GM12878 (cell line): Measurements from ENCODE around the gene ADSS2. TPM values are rescaled to one million over a fixed set of nuclear protein-coding genes. Genes with fewer than 3 reads are reported as not detected.

Experiments
- ATAC-seq: fragments of 200-7000 bp; cut with Tn5 transposase; 3 replicates; pipeline ENCODE4 v1.9.1; 2020; ENCODE audit warnings: mild to moderate bottlenecking, moderate library complexity
- BruUV-seq: library from RNA; stranded (reverse); fragments of 400-500 nt; replicated peaks from 2 replicates; lab custom pipeline; 2021; lab: Mats Ljungman, UMichigan
- CTCF ChIA-PET: fragments of 300-600 bp; sonication (Branson Sonifier 250); formaldehyde crosslinking; extraction: SDS; loops from one replicate; lab custom pipeline; 2021; ENCODE audit warnings: inconsistent platforms; lab: Yijun Ruan, JAX
- POLR2A ChIA-PET: fragments of 350-600 bp; formaldehyde crosslinking; extraction: SDS; loops from one replicate; lab custom pipeline; 2021; ENCODE audit warnings: inconsistent platforms; lab: Charles Lee
- RAD21 ChIA-PET: fragments of 300-600 bp; sonication (Branson Sonifier 250); formaldehyde crosslinking; loops from one replicate; lab custom pipeline; 2023; ENCODE audit warnings: antibody characterized with exemption; ENCODE audit not compliant: unreplicated experiment; lab: Charles Lee
- SMC1A ChIA-PET: fragments of 300-600 bp; sonication (Branson Sonifier 250); formaldehyde crosslinking; loops from one replicate; lab custom pipeline; 2023; ENCODE audit not compliant: unreplicated experiment, uncharacterized antibody; lab: Charles Lee
- DNase-seq: peaks from one replicate; pipeline ENCODE4 v3.0.0-alpha.2; 2011; ENCODE audit warnings: low read depth, low spot score
- FAIRE-seq: peaks from 3 replicates; lab custom pipeline; 2011; peaks lifted over from hg19 to GRCh38; lab: Jason Lieb, UNC
- H2AFZ ChIP-seq: 2 replicates; pipeline ENCODE4 v1.6.0; 2011; ENCODE audit warnings: low read depth, low read length, control low read depth; ENCODE audit not compliant: control insufficient read depth
- H3K27ac ChIP-seq: 2 replicates; pipeline ENCODE4 v1.5.1; 2011; ENCODE audit warnings: control low read depth; ENCODE audit not compliant: control insufficient read depth, insufficient read depth
- H3K27me3 ChIP-seq, 2 experiments: replicated peaks in 1 of 2; 2 replicates each; pipeline versions ENCODE4 v1.6.0 to v1.6.1; 2011; ENCODE audit warnings: low read length in 1 of 2; ENCODE audit not compliant: control insufficient read depth in 2 of 2, insufficient read depth in 2 of 2
- H3K36me3 ChIP-seq, 2 experiments: 2 replicates each; pipeline ENCODE4 v1.5.1; 2011; ENCODE audit warnings: low read length in 1 of 2; ENCODE audit not compliant: control insufficient read depth in 2 of 2, insufficient read depth in 2 of 2
- H3K4me1 ChIP-seq: 2 replicates; pipeline ENCODE4 v1.6.1; 2011; ENCODE audit warnings: mild to moderate bottlenecking, low read length, moderate library complexity, mixed read lengths; ENCODE audit not compliant: control insufficient read depth, insufficient read depth
- H3K4me2 ChIP-seq: 2 replicates; pipeline ENCODE4 v1.6.0; 2011; ENCODE audit warnings: control low read depth; ENCODE audit not compliant: control insufficient read depth, insufficient read depth
- H3K4me3 ChIP-seq: fragments of 200-600 bp; sonication (generic); 2 replicates; pipeline ENCODE4 v1.5.1; 2016
- H3K79me2 ChIP-seq: 2 replicates; pipeline ENCODE4 v1.6.0; 2011; ENCODE audit warnings: low read length; ENCODE audit not compliant: control insufficient read depth, insufficient read depth
- H3K9ac ChIP-seq: 2 replicates; pipeline ENCODE4 v1.8.0; 2011; ENCODE audit warnings: low read length, control low read depth, mixed read lengths; ENCODE audit not compliant: control insufficient read depth, insufficient read depth
- H3K9me3 ChIP-seq: replicated peaks from 3 replicates; pipeline ENCODE4 v1.5.1; 2011; ENCODE audit warnings: mild to moderate bottlenecking, low read length; ENCODE audit not compliant: control insufficient read depth, insufficient read depth
- H4K20me1 ChIP-seq: 2 replicates; pipeline ENCODE4 v1.6.0; 2011; ENCODE audit not compliant: control insufficient read depth, insufficient read depth
- CREB1 ChIP-seq: IDR thresholded peaks from 2 replicates; pipeline ENCODE4 v1.6.1; 2012; ENCODE audit warnings: low read depth, mild to moderate bottlenecking, inconsistent platforms
- NFIC ChIP-seq: IDR thresholded peaks from 2 replicates; pipeline ENCODE4 v1.6.1; 2012; ENCODE audit warnings: low read depth, mild to moderate bottlenecking, inconsistent platforms, low read length, moderate library complexity
- NFYB ChIP-seq: IDR thresholded peaks from 2 replicates; pipeline ENCODE4 v1.6.1; 2011; ENCODE audit warnings: low read depth, mild to moderate bottlenecking, low read length, improper control_type of control experiment, moderate library complexity; ENCODE audit not compliant: insufficient read depth
- RELA ChIP-seq: fragments of 450-650 bp; IDR thresholded peaks from 2 replicates; pipeline ENCODE4 v1.8.0; 2014; ENCODE audit warnings: borderline replicate concordance; ENCODE audit not compliant: partially characterized antibody
- SPI1 ChIP-seq: IDR thresholded peaks from 2 replicates; pipeline ENCODE4 v1.6.1; 2011; ENCODE audit warnings: low read depth, mild to moderate bottlenecking, low read length, moderate library complexity, borderline replicate concordance; ENCODE audit not compliant: insufficient read depth
- STAT1 ChIP-seq: fragments of 450-650 bp; conservative IDR thresholded peaks from 2 replicates; pipeline ENCODE4 v1.6.1; 2014; ENCODE audit warnings: antibody characterized with exemption, mild to moderate bottlenecking
- WGBS: methylation state at CpG from one replicate; pipeline ENCODE4 v1.1.6; 2016; ENCODE audit warnings: low lambda C conversion rate; ENCODE audit not compliant: insufficient replicate concordance, insufficient coverage; ENCODE audit errors: missing lambda C conversion rate; 5-methylcytosine and 5-hydroxymethylcytosine counted together
- in situ Hi-C: fragments of 300-500 bp; cut with MboI; formaldehyde crosslinking; loops from 9 replicates; pipeline ENCODE4 v1.14.3; 2018; ENCODE audit warnings: mixed read lengths
- intact Hi-C: fragments of 100-400 bp; cut with micrococcal nuclease; formaldehyde crosslinking; loops from one replicate; pipeline ENCODE4 v1.14.2; 2022; ENCODE audit not compliant: unreplicated experiment
- polyA plus RNA-seq, 11 experiments: library from polyadenylated mRNA; depleted of rRNA in 4 of 11; unstranded in 6 of 11; stranded (reverse) in 5 of 11; fragments of >200 nt; fragmentation: Nextera tagmentation in 4 of 11; fragmentation: Illumina TruSeq in 1 of 11; extraction: Ambion mirVana in 4 of 11; extraction: Trizol in 1 of 11; gene quantifications; 1 replicate in 1 of 11; 2 replicates in 10 of 11; pipeline versions ENCODE4 v1.2.1 to v1.2.3, GENCODE V29; 2011 to 2016; ENCODE audit warnings: inconsistent platforms in 2 of 11, missing spikeins in 2 of 11, low read depth in 1 of 11
- total RNA-seq, 4 experiments: library from RNA; depleted of rRNA in 3 of 4; stranded (reverse); fragments of >200 nt in 3 of 4; fragmentation: Illumina TruSeq in 1 of 4; extraction: Trizol in 1 of 4; gene quantifications; 2 replicates each; pipeline versions ENCODE4 v1.2.1 to v1.2.3, GENCODE V29; 2013 to 2021

Gene ADSS2
- total and polyA plus RNA-seq, 10 of the 15 experiments (the other 5 are each of a cell fraction or from before 2014, with no cell fraction given): 8.1 to 49.3 (median 40.6) TPM

DNA sequence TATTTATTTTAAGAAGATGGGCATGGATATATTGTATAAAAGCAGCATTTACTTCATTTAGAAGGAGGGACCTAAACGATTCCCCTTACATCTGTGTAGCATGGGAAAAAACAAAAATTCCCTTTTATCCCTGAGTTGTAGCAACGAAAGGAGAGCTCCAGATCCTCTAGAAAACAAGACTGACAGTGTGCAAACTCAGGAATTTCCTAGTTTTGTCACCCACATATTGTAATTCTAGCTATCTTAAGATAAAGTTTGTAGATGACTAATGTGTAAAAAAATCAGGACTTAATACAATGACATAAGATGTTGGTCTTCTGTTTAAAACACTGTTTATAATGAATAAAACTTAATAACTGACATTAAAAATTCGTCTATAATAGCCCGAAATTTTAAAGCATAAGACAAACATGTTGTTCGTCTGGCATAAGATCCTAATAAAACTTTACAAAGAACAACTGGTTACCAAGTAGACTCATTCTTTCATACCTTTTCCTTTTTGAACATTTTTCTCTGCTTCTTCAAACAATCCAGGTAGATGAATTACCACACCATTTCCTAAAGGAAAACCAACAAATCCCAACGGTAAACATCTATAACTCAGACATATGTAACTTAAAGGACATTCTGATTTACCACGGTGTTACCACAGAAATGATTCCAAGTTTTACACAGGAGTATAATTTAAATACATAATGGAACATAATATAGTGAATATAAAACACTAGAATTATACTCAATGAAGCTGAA lies 15.2 kb downstream of the ADSS2 start:
- Histone ChIP-seq H3K27me3 (no peaks in the 10 kb centered on the region), H2AFZ (no peak overlapping the region), H3K9ac (no peak overlapping the region), H3K79me2 (peaks cover 11% of the 10 kb centered on the region), H3K4me2 (no peak overlapping the region), H3K9me3 (no peaks in the 10 kb centered on the region), H3K27ac (no peak overlapping the region)
- FAIRE-seq: no peak
- TF ChIP-seq CREB1: no peak
- no peak for TF ChIP-seq SPI1
- TF ChIP-seq STAT1: no peak
- TF ChIP-seq RELA: no peak
- TF ChIP-seq NFIC: no peak
- TF ChIP-seq NFYB: no peak
- TF ChIP-seq, all 136 proteins: peak for 0
- CTCF ChIA-PET: no interaction called here
- no peaks in the 10 kb centered on the region for H4K20me1 ChIP-seq
- intact Hi-C loops (no loop called here), in situ Hi-C loops (no loop called here)
- 97% methylated on average over 7 of the region's 7 CpGs for WGBS
- BruUV-seq: no TSS peak
- RAD21 ChIA-PET: no interaction called here
- POLR2A ChIA-PET: no interaction called here
- no peaks in the 10 kb centered on the region for H3K4me1 ChIP-seq
- SMC1A ChIA-PET: interaction anchor here (1.0 kb wide), 1 partner anchor 12 kb away, joined by 4 read pairs; no protein-coding TSS in a partner anchor
- H3K36me3 ChIP-seq: peaks cover 5 to 12% of the 10 kb centered on the region in 2 experiments
- H3K4me3 ChIP-seq: no peak overlapping the region
- ATAC-seq: no peak
- DNase-seq: no peak
